Neural cell (in vitro differentiated cells): Measurements from ENCODE around the gene SLC8A3. TPM values are rescaled to one million over a fixed set of nuclear protein-coding genes. Genes with fewer than 3 reads are reported as not detected.

Source experiments
- H2AFZ ChIP-seq: fragments of 200-600, 300-800 bp; sonication (generic), shearing (Covaris generic); 2 replicates; pipeline ENCODE4 v1.6.0; 2014; ENCODE audit warnings: low read depth, mild to moderate bottlenecking, antibody characterized with exemption, low read length, moderate library complexity
- H3F3A ChIP-seq: fragments of 200-600 bp; shearing (Covaris generic); 2 replicates; pipeline ENCODE4 v1.6.1; 2016; ENCODE audit warnings: mild to moderate bottlenecking, moderate library complexity, mixed read lengths, antibody characterized with exemption, low read length; ENCODE audit not compliant: insufficient read depth, poor library complexity, severe bottlenecking
- H3K27ac ChIP-seq: fragments of 200-600, 300-800 bp; sonication (generic), shearing (Covaris generic); 2 replicates; pipeline ENCODE4 v1.5.1; 2014; ENCODE audit warnings: mild to moderate bottlenecking, low read length, moderate library complexity
- H3K27me3 ChIP-seq: fragments of 300-800, 200-600 bp; sonication (generic), shearing (Covaris generic); 2 replicates; pipeline ENCODE4 v1.6.0; 2014; ENCODE audit warnings: mild to moderate bottlenecking, low read depth, low read length, moderate library complexity; ENCODE audit not compliant: insufficient read depth
- H3K36me3 ChIP-seq: fragments of 300-800, 200-600 bp; sonication (generic), shearing (Covaris generic); 2 replicates; pipeline ENCODE4 v1.5.1; 2014; ENCODE audit warnings: mild to moderate bottlenecking, antibody characterized with exemption, low read length, moderate library complexity; ENCODE audit not compliant: insufficient read depth
- H3K4me2 ChIP-seq: fragments of 300-800, 200-600 bp; sonication (generic), shearing (Covaris generic); 2 replicates; pipeline ENCODE4 v1.6.0; 2014; ENCODE audit warnings: mild to moderate bottlenecking, low read length
- H3K4me3 ChIP-seq: fragments of 300-800, 200-600 bp; sonication (generic), shearing (Covaris generic); 2 replicates; pipeline ENCODE4 v1.5.1; 2014; ENCODE audit warnings: mild to moderate bottlenecking, low read length, moderate library complexity
- H3K79me2 ChIP-seq: fragments of 200-600 bp; shearing (Covaris generic); replicated peaks from 2 replicates; pipeline ENCODE4 v1.6.0; 2014; ENCODE audit warnings: mild to moderate bottlenecking, low read length, moderate library complexity; ENCODE audit not compliant: insufficient read depth
- H3K9ac ChIP-seq: fragments of 300-800, 200-600 bp; sonication (generic), shearing (Covaris generic); 2 replicates; pipeline ENCODE4 v1.6.1; 2016; ENCODE audit warnings: mild to moderate bottlenecking, low read length, mixed read lengths
- H3K9me2 ChIP-seq: fragments of 200-600 bp; shearing (Covaris generic); 2 replicates; pipeline ENCODE4 v1.6.1; 2016; ENCODE audit warnings: mild to moderate bottlenecking, low read length, mixed read lengths; ENCODE audit not compliant: insufficient read depth
- H3K9me3 ChIP-seq: fragments of 200-600, 300-800 bp; sonication (generic), shearing (Covaris generic); 2 replicates; pipeline ENCODE4 v1.6.1; 2016; ENCODE audit warnings: mild to moderate bottlenecking, mixed run types, low read length, moderate library complexity, mixed read lengths
- H4K20me1 ChIP-seq: fragments of 200-600 bp; shearing (Covaris generic); 2 replicates; pipeline ENCODE4 v1.6.1; 2016; ENCODE audit warnings: mild to moderate bottlenecking, mixed run types; ENCODE audit not compliant: insufficient read depth
- CTCF ChIP-seq: fragments of 450-650 bp; IDR thresholded peaks from 2 replicates; pipeline ENCODE4 v1.5.1; 2014; ENCODE audit warnings: antibody characterized with exemption, mild to moderate bottlenecking, moderate library complexity; ENCODE audit not compliant: poor library complexity, severe bottlenecking
- EP300 ChIP-seq: fragments of 450-650 bp; conservative IDR thresholded peaks from 2 replicates; pipeline ENCODE4 v1.6.1; 2014; ENCODE audit warnings: antibody characterized with exemption, mild to moderate bottlenecking, moderate library complexity; ENCODE audit not compliant: poor library complexity, severe bottlenecking
- EZH2 ChIP-seq: fragments of 200-600, 300-800 bp; shearing (Covaris generic), sonication (generic); IDR thresholded peaks from 2 replicates; pipeline ENCODE4 v1.6.1; 2014; ENCODE audit warnings: antibody characterized with exemption, low read length, borderline replicate concordance, mild to moderate bottlenecking; ENCODE audit not compliant: insufficient read depth, poor library complexity, severe bottlenecking
- MXI1 ChIP-seq: fragments of 450-650 bp; conservative IDR thresholded peaks from 2 replicates; pipeline ENCODE4 v1.6.1; 2014; ENCODE audit warnings: antibody characterized with exemption, mild to moderate bottlenecking; ENCODE audit not compliant: poor library complexity, severe bottlenecking
- POLR2AphosphoS5 ChIP-seq: IDR thresholded peaks from 2 replicates; pipeline ENCODE4 v1.6.1; 2012
- RAD21 ChIP-seq: fragments of 450-650 bp; conservative IDR thresholded peaks from 2 replicates; pipeline ENCODE4 v1.6.1; 2014; ENCODE audit warnings: antibody characterized with exemption, mild to moderate bottlenecking, moderate library complexity
- REST ChIP-seq: IDR thresholded peaks from 2 replicates; pipeline ENCODE4 v1.6.1; 2012; ENCODE audit warnings: borderline replicate concordance
- SMC3 ChIP-seq: fragments of 450-650 bp; conservative IDR thresholded peaks from 2 replicates; pipeline ENCODE4 v1.6.1; 2014; ENCODE audit warnings: antibody characterized with exemption, mild to moderate bottlenecking, moderate library complexity; ENCODE audit not compliant: poor library complexity
- TAF1 ChIP-seq: IDR thresholded peaks from 2 replicates; pipeline ENCODE4 v1.6.1; 2012; ENCODE audit warnings: low read depth
- polyA plus RNA-seq: library from polyadenylated mRNA; depleted of rRNA; stranded (reverse); fragments of >200 nt; gene quantifications from 2 replicates; pipeline ENCODE4 v1.2.3, GENCODE V29; 2014

Gene SLC8A3
- polyA plus RNA-seq, 1 donor from 2014 or later, result 2.9 TPM

DNA sequence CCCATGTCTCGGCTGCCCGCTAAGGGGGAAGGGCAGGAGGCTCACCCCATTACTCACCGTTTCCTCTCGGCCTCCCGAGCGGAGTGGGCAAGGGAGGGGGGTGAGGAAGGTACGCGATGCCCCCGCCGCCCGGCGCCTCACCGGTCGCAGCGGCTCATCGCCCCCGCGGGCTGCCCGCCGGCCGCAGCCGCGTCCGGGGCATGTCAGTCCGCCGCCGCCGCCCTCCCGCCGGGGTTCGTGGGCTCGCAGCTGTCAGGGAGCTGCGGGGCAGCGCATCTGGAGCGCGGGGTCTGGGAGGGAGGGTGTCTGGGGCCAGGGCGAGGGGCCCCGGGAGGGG lies 461 bp downstream of the SLC8A3 start:
- H3K9me3 ChIP-seq, result no peaks in the 10 kb centered on the region
- H3K4me3 ChIP-seq, result peak overlapping the region; percentile 85
- TF ChIP-seq EZH2, result no peak
- TF ChIP-seq TAF1, result no peak
- TF ChIP-seq CTCF, result no peak
- TF ChIP-seq REST, result no peak
- no peak for TF ChIP-seq RAD21
- TF ChIP-seq POLR2AphosphoS5, result no peak
- H3K9ac ChIP-seq, result peak overlapping the region; percentile 74
- H3K36me3 ChIP-seq, result no peaks in the 10 kb centered on the region
- H3K9me2 ChIP-seq, result no peaks in the 10 kb centered on the region
- H2AFZ ChIP-seq, result peak overlapping the region; percentile 65
- peak overlapping the region; percentile 61 for H3K27ac ChIP-seq
- no peaks in the 10 kb centered on the region for H3K79me2 ChIP-seq
- H3K4me2 ChIP-seq, result peak overlapping the region; percentile 61
- H3F3A ChIP-seq, result no peaks in the 10 kb centered on the region
- peaks cover 12% of the 10 kb centered on the region for H3K27me3 ChIP-seq
- H4K20me1 ChIP-seq, result no peaks in the 10 kb centered on the region

GRCh38 chr14:70186900-70187451 lies 1.8 kb downstream of the SLC8A3 start:
- Histone ChIP-seq H3K9me3 (no peaks in the 10 kb centered on the region), H2AFZ (peak overlapping the region; percentile 65), H3F3A (no peaks in the 10 kb centered on the region), H4K20me1 (no peaks in the 10 kb centered on the region), H3K9ac (peak overlapping the region; percentile 74), H3K4me2 (peak overlapping the region; percentile 61), H3K9me2 (no peaks in the 10 kb centered on the region), H3K27me3 (peaks cover 12% of the 10 kb centered on the region), H3K4me3 (peak overlapping the region; percentile 85), H3K79me2 (no peaks in the 10 kb centered on the region), H3K36me3 (no peaks in the 10 kb centered on the region), H3K27ac (peak overlapping the region; percentile 61)
- TF ChIP-seq REST (no peak), RAD21 (no peak), CTCF (no peak), MXI1 (no peak), SMC3 (no peak), TAF1 (no peak), EP300 (no peak), POLR2AphosphoS5 (no peak), EZH2 (no peak)
